GM18526 (cell line): ENCODE results near the gene CDC14B.

ENCODE experiments used
- POLR2A ChIP-seq: IDR thresholded peaks from 3 replicates; pipeline ENCODE4 v1.6.1; 2011; ENCODE audit not compliant: insufficient read length; ENCODE audit errors: extremely low read depth

The CDC14B gene

GRCh38 chr9:96565671-96566497 lies 53.8 kb downstream of the CDC14B start:
- TF ChIP-seq POLR2A = no peak

- TF ChIP-seq POLR2A = no peak
Observed at GRCh38 chr9:96564217-96564616, 55.4 kb downstream of the CDC14B start.

DNA sequence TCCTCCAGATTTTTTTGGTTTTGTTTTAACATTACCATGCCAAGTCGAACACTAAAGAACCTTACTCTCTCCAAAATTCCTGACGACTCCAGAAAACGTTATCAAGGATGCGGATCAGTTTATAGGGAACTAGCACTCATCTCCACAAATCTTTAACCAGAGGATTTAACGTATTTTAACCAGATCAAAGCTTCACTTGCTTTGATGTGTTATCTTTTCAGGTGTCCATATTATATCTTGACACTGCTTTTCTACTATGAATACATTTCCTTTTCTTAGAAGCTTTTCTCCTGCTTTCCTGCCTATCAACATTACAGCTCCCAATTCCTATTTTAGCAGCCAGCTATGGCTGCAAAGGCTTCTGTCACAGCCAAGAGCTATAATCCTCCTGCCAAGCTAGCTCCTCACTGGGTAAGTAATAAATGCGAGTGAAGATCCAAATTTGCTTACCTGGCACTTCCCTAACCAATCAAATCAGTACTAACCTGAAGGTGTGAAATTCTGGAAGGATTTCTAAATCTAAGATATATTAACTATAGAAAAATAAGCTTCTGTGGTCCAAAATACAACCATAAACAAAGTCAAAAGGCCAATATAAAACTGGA lies 60.2 kb downstream of the CDC14B start:
- TF ChIP-seq POLR2A = no peak

DNA sequence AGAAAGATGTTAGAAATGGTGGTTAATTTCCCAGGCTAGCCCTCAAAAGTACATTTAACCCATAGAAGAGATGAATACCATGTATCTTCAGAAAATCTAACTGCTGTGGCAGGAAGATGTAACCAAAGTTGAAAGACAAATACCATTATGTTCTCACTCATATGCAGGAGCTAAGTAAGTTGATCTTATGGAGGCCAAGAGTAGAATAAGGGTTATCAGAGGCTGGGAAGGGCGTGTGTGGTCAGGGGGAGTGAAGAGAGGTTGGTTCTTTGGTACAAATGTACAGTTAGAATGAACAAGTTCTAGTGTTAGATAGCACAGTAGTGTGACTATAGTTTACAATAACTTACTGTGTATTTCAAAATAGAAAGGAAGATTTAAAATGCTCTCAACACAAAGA lies 61.7 kb downstream of the CDC14B start:
- TF ChIP-seq POLR2A = no peak

DNA sequence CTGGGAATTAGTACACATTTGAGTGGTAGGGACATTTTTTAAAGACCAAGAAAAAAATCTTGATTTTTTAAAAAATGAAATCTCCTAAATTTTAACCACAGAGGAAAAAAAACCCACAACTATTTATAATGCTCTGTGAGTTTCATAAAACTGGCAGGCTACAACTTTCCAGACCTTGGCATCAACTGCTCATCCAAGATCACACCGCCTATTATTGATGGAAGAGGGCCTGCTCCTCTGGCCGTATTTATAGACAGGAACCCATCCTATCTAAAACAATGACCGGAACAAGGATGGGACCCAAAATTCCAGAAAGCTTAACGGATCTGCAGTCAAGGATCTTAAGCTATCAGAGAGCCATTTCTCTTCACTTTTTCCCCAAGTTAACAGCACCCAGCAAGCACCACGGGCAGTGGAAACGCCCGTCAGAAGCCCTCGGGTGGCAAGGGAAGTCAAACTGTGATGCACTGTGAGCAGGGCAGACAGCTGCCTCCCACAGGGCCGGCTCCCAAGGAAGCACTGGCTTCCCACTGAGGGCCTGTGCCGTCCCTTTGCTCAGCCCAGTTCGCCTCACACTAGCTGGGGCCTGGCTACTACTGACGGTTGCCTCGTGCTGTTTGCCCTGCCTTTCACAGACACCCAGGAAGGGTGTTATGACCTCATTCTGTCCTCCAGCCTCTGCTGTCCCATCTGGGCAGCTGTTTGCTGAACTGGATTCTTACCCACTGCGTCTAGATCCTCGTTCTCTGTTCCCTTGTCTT lies 62.8 kb downstream of the CDC14B start:
- no peak for TF ChIP-seq POLR2A

DNA sequence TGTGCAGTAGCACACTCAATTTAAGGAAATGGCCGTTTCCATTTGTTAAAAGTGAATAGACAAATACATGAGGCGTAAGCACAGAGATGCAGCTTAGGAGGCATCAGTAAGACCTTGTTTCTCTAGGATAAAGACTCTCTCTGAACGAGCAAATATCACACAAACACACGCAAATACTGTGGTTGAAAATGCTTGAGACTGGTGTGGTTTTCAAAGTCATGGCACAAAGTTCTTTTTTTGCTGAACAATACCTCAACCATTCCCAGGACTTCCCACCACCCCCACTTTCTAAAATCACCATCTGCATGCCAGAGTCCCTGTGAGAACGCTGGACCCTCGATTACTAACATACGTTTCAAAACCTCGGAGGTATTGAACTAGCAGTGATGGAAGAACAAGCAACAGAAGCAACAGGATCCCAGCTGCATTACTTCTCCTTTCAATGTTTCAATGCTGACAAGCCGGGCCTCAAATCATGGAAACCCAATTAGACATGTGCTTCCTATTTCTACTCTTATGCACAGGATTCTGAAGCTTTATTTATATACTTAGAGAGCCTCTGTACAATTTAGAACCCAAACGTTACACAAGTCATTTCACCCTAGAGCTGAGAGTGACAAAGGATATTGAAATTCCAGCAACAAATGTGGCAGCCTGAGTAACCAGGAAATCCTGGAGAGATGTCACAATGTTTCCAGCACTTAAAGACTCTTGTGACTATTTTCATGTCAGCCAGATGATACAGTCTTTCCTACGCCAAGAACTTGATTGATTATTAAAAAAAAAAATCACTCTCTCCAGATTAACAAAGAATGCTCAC lies 63.9 kb downstream of the CDC14B start:
- TF ChIP-seq POLR2A = no peak

GRCh38 chr9:96554801-96555566 lies 64.7 kb downstream of the CDC14B start:
- no peak for TF ChIP-seq POLR2A

GRCh38 chr9:96554326-96554725 lies 65.3 kb downstream of the CDC14B start:
- TF ChIP-seq POLR2A = no peak

GRCh38 chr9:96553070-96553469 lies 66.6 kb downstream of the CDC14B start:
- TF ChIP-seq POLR2A = no peak

- no peak for TF ChIP-seq POLR2A
Observed at GRCh38 chr9:96551403-96551802, 68.2 kb downstream of the CDC14B start.

DNA sequence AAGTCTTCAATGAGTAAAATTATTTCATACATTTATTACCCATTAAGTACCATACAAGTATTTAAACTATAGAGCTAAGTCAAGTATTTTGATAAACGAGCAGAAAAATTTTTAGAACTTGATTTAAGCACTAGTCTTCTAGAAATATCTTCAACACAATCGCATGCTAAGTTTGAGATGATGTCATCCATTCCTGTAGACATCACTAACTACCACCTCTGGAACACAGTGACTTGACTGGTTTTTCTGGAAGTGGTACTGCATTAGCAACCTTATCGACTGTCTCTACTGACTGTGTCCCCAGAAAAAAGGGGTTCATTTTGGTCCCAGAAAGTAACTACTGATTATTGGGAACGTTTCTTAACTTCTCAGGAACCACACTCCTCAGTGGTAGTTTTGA lies 69.0 kb downstream of the CDC14B start:
- TF ChIP-seq POLR2A = no peak

GRCh38 chr9:96540106-96540505 lies 79.5 kb downstream of the CDC14B start:
- no peak for TF ChIP-seq POLR2A

- no peak for TF ChIP-seq POLR2A
Observed at GRCh38 chr9:96532173-96532572, 87.5 kb downstream of the CDC14B start.

DNA sequence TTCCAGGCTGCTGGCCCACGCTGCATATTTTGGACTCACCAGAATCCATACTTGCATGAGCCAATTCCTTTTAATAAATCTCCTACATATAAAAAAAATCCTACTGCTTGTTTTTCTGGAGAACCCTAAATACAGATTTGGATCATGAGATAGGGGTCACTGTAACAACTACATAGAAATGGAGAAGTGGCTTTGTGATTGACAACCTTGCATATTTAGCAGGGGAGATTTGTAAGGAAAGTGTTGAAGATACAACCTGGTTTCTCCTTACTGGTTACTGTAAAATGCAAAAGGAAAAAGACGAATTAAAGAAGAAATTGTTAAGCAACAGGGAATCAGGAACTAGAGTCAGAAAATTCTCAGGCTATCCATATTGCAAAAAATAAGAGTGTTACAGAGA lies 94.9 kb downstream of the CDC14B start:
- TF ChIP-seq POLR2A = no peak
